WTC11 (cell line): ENCODE results near the gene PHRF1. TPM values are rescaled to one million over a fixed set of nuclear protein-coding genes. Genes with fewer than 3 reads are reported as not detected.

Experiments
- ATAC-seq: fragments of 200-7000 bp; cut with Tn5 transposase; 2 replicates; pipeline ENCODE4 v1.10.0; 2021; ENCODE audit warnings: mild to moderate bottlenecking, moderate library complexity
- CTCF ChIA-PET: fragments of 300-600 bp; sonication (Branson Sonifier 250); formaldehyde crosslinking; loops from one replicate; lab custom pipeline; 2021; ENCODE audit warnings: antibody characterized with exemption; lab: Charles Lee
- POLR2A ChIA-PET: fragments of 350-600 bp; sonication (Branson Sonifier 250); formaldehyde crosslinking; loops from one replicate; lab custom pipeline; 2021; ENCODE audit warnings: antibody characterized with exemption; lab: Charles Lee
- DNase-seq: peaks from one replicate; pipeline ENCODE4 v3.0.0; 2021; ENCODE audit warnings: low spot score
- H3K27ac Mint-ChIP-seq: 2 replicates; pipeline ENCODE4 v1.8.0; 2021; ENCODE audit warnings: mixed read lengths
- H3K27me3 Mint-ChIP-seq: 2 replicates; pipeline ENCODE4 v1.8.0; 2021; ENCODE audit warnings: low read depth, mild to moderate bottlenecking, moderate library complexity, mixed read lengths
- H3K36me3 Mint-ChIP-seq: 2 replicates; pipeline ENCODE4 v1.8.0; 2021; ENCODE audit warnings: mixed read lengths
- H3K4me1 Mint-ChIP-seq: 2 replicates; pipeline ENCODE4 v1.8.0; 2022; ENCODE audit warnings: mixed read lengths
- H3K4me3 Mint-ChIP-seq: 2 replicates; pipeline ENCODE4 v1.8.0; 2021; ENCODE audit warnings: mild to moderate bottlenecking, moderate library complexity, mixed read lengths
- H3K9me3 Mint-ChIP-seq: 2 replicates; pipeline ENCODE4 v1.8.0; 2021; ENCODE audit warnings: mixed read lengths
- CTCF ChIP-seq: fragments of 200-600 bp; IDR thresholded peaks from 2 replicates; pipeline ENCODE4 v1.8.0; 2022; ENCODE audit warnings: antibody characterized with exemption
- E2F4 ChIP-seq: sonication (generic); formaldehyde crosslinking; IDR thresholded peaks from 2 replicates; pipeline ENCODE4 v1.8.1; 2022; ENCODE audit warnings: low read depth, mild to moderate bottlenecking, moderate library complexity, missing genetic modification reagents, borderline replicate concordance
- E2F5 ChIP-seq: sonication (generic); formaldehyde crosslinking; IDR thresholded peaks from 2 replicates; pipeline ENCODE4 v1.8.1; 2022; ENCODE audit warnings: mild to moderate bottlenecking, moderate library complexity, missing genetic modification reagents
- EMX1 ChIP-seq: fragments of 250-450 bp; sonication (Bioruptor Pico); IDR thresholded peaks from 2 replicates; pipeline ENCODE4 v1.8.0; 2021; ENCODE audit warnings: mild to moderate bottlenecking
- FOXK1 ChIP-seq: sonication (generic); formaldehyde crosslinking; IDR thresholded peaks from 2 replicates; pipeline ENCODE4 v1.8.0; 2022; ENCODE audit warnings: mild to moderate bottlenecking, moderate library complexity, missing genetic modification reagents
- GRHL2 ChIP-seq: fragments of 250-450 bp; sonication (Bioruptor Pico); IDR thresholded peaks from 2 replicates; pipeline ENCODE4 v1.8.0; 2022; ENCODE audit warnings: mild to moderate bottlenecking, moderate library complexity; ENCODE audit not compliant: insufficient replicate concordance, severe bottlenecking
- GTF2I ChIP-seq: fragments of 250-450 bp; sonication (Bioruptor Pico); conservative IDR thresholded peaks from 2 replicates; pipeline ENCODE4 v1.4.0; 2021; ENCODE audit warnings: mild to moderate bottlenecking
- IRF2 ChIP-seq: sonication (generic); formaldehyde crosslinking; IDR thresholded peaks from 2 replicates; pipeline ENCODE4 v1.8.0; 2022; ENCODE audit warnings: low read depth, missing genetic modification reagents, borderline replicate concordance
- JAZF1 ChIP-seq: fragments of 250-450 bp; sonication (Bioruptor Pico); IDR thresholded peaks from 2 replicates; pipeline ENCODE4 v1.9.0; 2021; ENCODE audit warnings: moderate library complexity, mild to moderate bottlenecking, inconsistent platforms
- MXD4 ChIP-seq: fragments of 250-450 bp; sonication (Bioruptor Pico); IDR thresholded peaks from 2 replicates; pipeline ENCODE4 v1.8.0; 2021; ENCODE audit warnings: mild to moderate bottlenecking, moderate library complexity, borderline replicate concordance
- MYBL2 ChIP-seq: sonication (generic); formaldehyde crosslinking; IDR thresholded peaks from 2 replicates; pipeline ENCODE4 v1.8.1; 2023; ENCODE audit warnings: mild to moderate bottlenecking, moderate library complexity, missing genetic modification reagents
- NFE2L1 ChIP-seq: sonication (generic); formaldehyde crosslinking; IDR thresholded peaks from 2 replicates; pipeline ENCODE4 v1.8.1; 2023; ENCODE audit warnings: missing genetic modification reagents
- OVOL2 ChIP-seq: fragments of 250-450 bp; sonication (Bioruptor Pico); IDR thresholded peaks from 2 replicates; pipeline ENCODE4 v1.9.0; 2021; ENCODE audit warnings: mild to moderate bottlenecking, borderline replicate concordance
- SP1 ChIP-seq: sonication (generic); formaldehyde crosslinking; conservative IDR thresholded peaks from 2 replicates; pipeline ENCODE4 v1.8.1; 2022; ENCODE audit warnings: missing genetic modification reagents
- ZBTB21 ChIP-seq: sonication (generic); formaldehyde crosslinking; IDR thresholded peaks from 2 replicates; pipeline ENCODE4 v1.8.1; 2023; ENCODE audit warnings: mild to moderate bottlenecking, missing genetic modification reagents, borderline replicate concordance
- ZMAT4 ChIP-seq: fragments of 250-450 bp; sonication (Bioruptor Pico); IDR thresholded peaks from 2 replicates; pipeline ENCODE4 v1.9.0; 2021; ENCODE audit warnings: mild to moderate bottlenecking
- ZNF121 ChIP-seq: sonication (generic); formaldehyde crosslinking; IDR thresholded peaks from 2 replicates; pipeline ENCODE4 v1.8.0; 2023; ENCODE audit warnings: missing genetic modification reagents
- ZNF138 ChIP-seq: sonication (generic); formaldehyde crosslinking; conservative IDR thresholded peaks from 2 replicates; pipeline ENCODE4 v1.8.1; 2022; ENCODE audit warnings: mild to moderate bottlenecking, moderate library complexity, missing genetic modification reagents
- ZNF416 ChIP-seq: fragments of 250-450 bp; sonication (Bioruptor Pico); IDR thresholded peaks from 2 replicates; pipeline ENCODE4 v1.9.0; 2021; ENCODE audit warnings: mild to moderate bottlenecking, inconsistent platforms
- ZNF423 ChIP-seq: fragments of 250-450 bp; sonication (Bioruptor Pico); IDR thresholded peaks from 2 replicates; pipeline ENCODE4 v2.1.2; 2022; ENCODE audit warnings: mild to moderate bottlenecking, moderate library complexity
- total RNA-seq: library from RNA; stranded (reverse); gene quantifications from 3 replicates; pipeline ENCODE4 v1.2.3, GENCODE V29; 2021
- TF ChIP-seq, protein P1 (sequence below): sonication (generic); formaldehyde crosslinking; conservative IDR thresholded peaks from 2 replicates; pipeline ENCODE4 v1.8.1; 2023; ENCODE audit warnings: mild to moderate bottlenecking, low read depth, missing genetic modification reagents, moderate library complexity
- TF ChIP-seq, protein P2 (sequence below): sonication (generic); formaldehyde crosslinking; IDR thresholded peaks from 2 replicates; pipeline ENCODE4 v1.8.1; 2023; ENCODE audit warnings: mild to moderate bottlenecking, missing genetic modification reagents, borderline replicate concordance

Gene PHRF1
- total RNA-seq, 1 experiment from 2014 or later, result 46.9 TPM

DNA sequence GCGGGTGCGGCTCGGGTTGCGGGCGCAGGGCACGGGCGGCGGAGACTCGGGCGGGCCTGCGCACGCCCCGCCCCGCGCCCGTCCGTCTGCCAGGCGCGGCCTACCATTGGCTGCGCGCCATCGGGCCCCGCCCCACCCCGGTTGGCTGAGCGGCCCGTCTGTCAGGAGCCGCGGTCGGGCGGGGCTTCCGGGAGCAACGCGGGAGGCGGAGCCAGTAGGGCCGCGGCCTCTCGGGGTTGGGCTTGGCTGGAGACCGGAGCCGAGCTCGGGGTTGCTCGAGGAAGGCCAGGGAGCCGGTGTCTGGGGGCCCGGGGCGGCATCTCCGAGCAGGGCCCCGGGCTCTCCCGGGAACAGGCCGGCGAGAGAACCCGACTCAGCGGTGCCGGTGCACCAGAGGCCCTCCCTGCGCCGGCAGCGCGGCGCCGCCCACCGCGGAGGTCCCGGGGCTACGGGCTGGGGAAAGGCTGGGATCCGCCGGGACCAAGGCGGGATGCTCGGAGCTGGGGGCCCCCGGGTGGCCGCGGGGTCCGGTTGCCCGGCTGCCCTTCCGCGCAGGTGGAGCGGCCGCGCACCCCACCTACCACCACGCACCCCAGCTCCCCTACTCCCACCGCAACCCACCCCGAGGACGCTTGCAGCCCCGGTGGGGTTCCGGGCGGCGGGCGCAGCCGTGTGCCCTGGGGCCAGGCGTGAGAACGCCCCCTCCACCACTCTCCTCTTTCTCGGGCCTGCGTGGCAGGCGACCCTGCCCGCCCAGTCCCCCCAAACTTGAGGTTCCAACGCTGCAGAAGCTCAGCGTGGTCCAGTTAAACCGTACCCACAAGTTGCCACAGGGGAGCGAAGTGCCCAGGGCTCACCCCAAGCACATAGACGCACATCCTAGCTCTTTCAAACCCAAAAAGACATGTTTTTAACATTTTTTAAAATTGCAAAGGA lies 40.5 kb upstream of the PHRF1 start, which contains the start of gene HRAS (continued):
- TF ChIP-seq ZMAT4 (CRISPR knock-in tag), result no peak
- no peak for TF ChIP-seq OVOL2 (CRISPR knock-in tag)
- TF ChIP-seq JAZF1 (CRISPR knock-in tag), result no peak
- no peak for TF ChIP-seq GTF2I

DNA sequence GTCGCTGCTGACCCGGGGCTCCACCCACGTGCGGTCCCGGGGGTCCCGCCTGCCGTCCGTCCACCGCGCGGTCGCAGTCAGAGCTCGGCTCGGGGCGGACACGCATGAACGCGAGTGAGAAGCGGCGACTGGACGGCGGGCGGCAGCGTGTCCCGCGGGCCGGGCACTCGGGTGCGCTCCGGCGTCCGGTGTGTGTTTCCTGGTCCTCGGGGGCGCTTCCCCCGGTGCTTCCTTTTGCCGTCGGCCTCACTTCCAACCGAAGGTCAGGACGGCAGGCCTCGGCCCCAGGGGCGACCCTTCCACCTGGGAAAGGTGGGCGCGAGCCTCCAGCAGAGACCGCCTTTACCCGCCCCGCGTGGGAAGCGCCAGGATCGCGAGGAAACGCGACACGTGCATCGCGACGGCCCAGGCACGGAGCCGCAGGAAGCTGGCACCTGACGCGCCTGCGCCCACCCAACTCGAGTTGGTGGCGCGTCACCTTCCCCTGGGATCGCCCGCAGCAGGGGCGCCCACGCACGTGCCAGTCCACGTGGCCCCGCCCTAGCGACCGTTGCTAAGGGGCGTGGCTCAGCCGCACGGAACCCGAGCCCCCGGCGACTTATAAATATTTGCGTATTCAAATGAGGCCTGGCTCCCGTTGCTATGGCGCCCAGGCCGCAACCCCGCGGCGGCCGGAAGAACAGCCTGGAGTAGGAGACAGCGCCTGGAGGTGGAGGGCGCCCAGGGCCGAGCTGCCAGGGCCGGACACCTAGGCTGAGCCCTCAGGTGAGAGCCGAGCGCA lies 39.2 kb upstream of the PHRF1 start, which contains the start of gene LRRC56:
Gene LRRC56, plus strand, starts transcription at position 687 of the 781 bp plus-strand sequence. CDS start 3,158 bp downstream, outside the sequence.
- Mint-ChIP-seq H3K4me3 (peak within 1 kb of the TSS; percentile 87), H3K9me3 (no peaks in the 10 kb centered on the region), H3K27me3 (peaks cover 22% of the 10 kb centered on the region), H3K27ac (no peak within 1 kb of the TSS), H3K4me1 (no peaks in the 10 kb centered on the region), H3K36me3 (peaks cover 3% of the 10 kb centered on the region; the same call in 1 of the 2 replicates)
- DNase-seq, result peak; percentile 87
- POLR2A ChIA-PET, result interaction anchor here (0.5 to 1.6 kb wide), 2 partner anchors 17 to 143 kb away, joined by 3 to 5 read pairs; partner anchors contain the start of gene PKP3
- CTCF ChIA-PET, result interaction anchor here (1.7 to 3.1 kb wide), 2 partner anchors 18 kb away, joined by 7 to 22 read pairs; no protein-coding TSS in a partner anchor
- ATAC-seq, result peak; percentile 36
- TF ChIP-seq NFE2L1 (CRISPR knock-in tag) (no peak; the same call in 1 of the 2 replicates), MXD4 (CRISPR knock-in tag) (no peak), MYBL2 (CRISPR knock-in tag) (peak; percentile 80), GRHL2 (CRISPR knock-in tag) (no peak), ZNF416 (CRISPR knock-in tag) (no peak), SP1 (CRISPR knock-in tag) (peak; percentile 25; the same call in 1 of the 2 replicates), E2F5 (CRISPR knock-in tag) (0 out of 2 replicates have a peak, but pooled peaks have one; percentile 25), FOXK1 (CRISPR knock-in tag) (peak; percentile 65), OVOL2 (CRISPR knock-in tag) (no peak), EMX1 (CRISPR knock-in tag) (0 out of 2 replicates have a peak, but pooled peaks have one; percentile 8), ZBTB21 (peak; percentile 60; the same call in 1 of the 2 replicates), ZNF423 (CRISPR knock-in tag) (no peak), IRF2 (CRISPR knock-in tag) (no peak), CTCF (no peak), E2F4 (CRISPR knock-in tag) (no peak), ZNF138 (CRISPR knock-in tag) (0 out of 2 replicates have a peak, but pooled peaks have one; percentile 66), ZNF121 (CRISPR knock-in tag) (no peak)
- TF ChIP-seq, protein P1, sequence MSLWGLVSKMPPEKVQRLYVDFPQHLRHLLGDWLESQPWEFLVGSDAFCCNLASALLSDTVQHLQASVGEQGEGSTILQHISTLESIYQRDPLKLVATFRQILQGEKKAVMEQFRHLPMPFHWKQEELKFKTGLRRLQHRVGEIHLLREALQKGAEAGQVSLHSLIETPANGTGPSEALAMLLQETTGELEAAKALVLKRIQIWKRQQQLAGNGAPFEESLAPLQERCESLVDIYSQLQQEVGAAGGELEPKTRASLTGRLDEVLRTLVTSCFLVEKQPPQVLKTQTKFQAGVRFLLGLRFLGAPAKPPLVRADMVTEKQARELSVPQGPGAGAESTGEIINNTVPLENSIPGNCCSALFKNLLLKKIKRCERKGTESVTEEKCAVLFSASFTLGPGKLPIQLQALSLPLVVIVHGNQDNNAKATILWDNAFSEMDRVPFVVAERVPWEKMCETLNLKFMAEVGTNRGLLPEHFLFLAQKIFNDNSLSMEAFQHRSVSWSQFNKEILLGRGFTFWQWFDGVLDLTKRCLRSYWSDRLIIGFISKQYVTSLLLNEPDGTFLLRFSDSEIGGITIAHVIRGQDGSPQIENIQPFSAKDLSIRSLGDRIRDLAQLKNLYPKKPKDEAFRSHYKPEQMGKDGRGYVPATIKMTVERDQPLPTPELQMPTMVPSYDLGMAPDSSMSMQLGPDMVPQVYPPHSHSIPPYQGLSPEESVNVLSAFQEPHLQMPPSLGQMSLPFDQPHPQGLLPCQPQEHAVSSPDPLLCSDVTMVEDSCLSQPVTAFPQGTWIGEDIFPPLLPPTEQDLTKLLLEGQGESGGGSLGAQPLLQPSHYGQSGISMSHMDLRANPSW (CRISPR knock-in tag), result 0 out of 2 replicates have a peak, but pooled peaks have one; percentile 70
- TF ChIP-seq, protein P2, sequence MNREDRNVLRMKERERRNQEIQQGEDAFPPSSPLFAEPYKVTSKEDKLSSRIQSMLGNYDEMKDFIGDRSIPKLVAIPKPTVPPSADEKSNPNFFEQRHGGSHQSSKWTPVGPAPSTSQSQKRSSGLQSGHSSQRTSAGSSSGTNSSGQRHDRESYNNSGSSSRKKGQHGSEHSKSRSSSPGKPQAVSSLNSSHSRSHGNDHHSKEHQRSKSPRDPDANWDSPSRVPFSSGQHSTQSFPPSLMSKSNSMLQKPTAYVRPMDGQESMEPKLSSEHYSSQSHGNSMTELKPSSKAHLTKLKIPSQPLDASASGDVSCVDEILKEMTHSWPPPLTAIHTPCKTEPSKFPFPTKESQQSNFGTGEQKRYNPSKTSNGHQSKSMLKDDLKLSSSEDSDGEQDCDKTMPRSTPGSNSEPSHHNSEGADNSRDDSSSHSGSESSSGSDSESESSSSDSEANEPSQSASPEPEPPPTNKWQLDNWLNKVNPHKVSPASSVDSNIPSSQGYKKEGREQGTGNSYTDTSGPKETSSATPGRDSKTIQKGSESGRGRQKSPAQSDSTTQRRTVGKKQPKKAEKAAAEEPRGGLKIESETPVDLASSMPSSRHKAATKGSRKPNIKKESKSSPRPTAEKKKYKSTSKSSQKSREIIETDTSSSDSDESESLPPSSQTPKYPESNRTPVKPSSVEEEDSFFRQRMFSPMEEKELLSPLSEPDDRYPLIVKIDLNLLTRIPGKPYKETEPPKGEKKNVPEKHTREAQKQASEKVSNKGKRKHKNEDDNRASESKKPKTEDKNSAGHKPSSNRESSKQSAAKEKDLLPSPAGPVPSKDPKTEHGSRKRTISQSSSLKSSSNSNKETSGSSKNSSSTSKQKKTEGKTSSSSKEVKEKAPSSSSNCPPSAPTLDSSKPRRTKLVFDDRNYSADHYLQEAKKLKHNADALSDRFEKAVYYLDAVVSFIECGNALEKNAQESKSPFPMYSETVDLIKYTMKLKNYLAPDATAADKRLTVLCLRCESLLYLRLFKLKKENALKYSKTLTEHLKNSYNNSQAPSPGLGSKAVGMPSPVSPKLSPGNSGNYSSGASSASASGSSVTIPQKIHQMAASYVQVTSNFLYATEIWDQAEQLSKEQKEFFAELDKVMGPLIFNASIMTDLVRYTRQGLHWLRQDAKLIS (CRISPR knock-in tag), result no peak
